Endothelial cell of umbilical vein (primary cell): ENCODE measurements around the gene PRKG1. TPM values are rescaled to one million over a fixed set of nuclear protein-coding genes. Genes with fewer than 3 reads are reported as not detected.

Experiments used
- BruUV-seq: library from RNA; stranded (reverse); fragments of 400-500 nt; replicated peaks from 2 replicates; lab custom pipeline; 2021; lab: Mats Ljungman, UMichigan
- CTCF ChIA-PET: fragments of 300-600, 350-600 bp; sonication (Branson Sonifier 250); formaldehyde crosslinking; loops from one replicate; lab custom pipeline; 2021; ENCODE audit warnings: antibody characterized with exemption, inconsistent platforms; lab: Charles Lee
- POLR2A ChIA-PET: fragments of 300-600, 350-600 bp; sonication (Branson Sonifier 250); formaldehyde crosslinking; loops from one replicate; lab custom pipeline; 2021; ENCODE audit warnings: antibody characterized with exemption, inconsistent platforms; lab: Charles Lee
- DNase-seq: peaks from one replicate; pipeline ENCODE4 v3.0.0-alpha.2; 2011; ENCODE audit warnings: low read depth, low spot score
- FAIRE-seq: peaks from 2 replicates; lab custom pipeline; 2011; peaks lifted over from hg19 to GRCh38; lab: Jason Lieb, UNC
- H2AFZ ChIP-seq: 2 replicates; pipeline ENCODE4 v1.6.0; 2012; ENCODE audit warnings: low read depth, low read length, control low read depth, inconsistent platforms
- H3K27ac ChIP-seq: 2 replicates; pipeline ENCODE4 v1.5.1; 2011; ENCODE audit warnings: low read depth, mild to moderate bottlenecking, control low read depth, low read length, moderate library complexity; ENCODE audit not compliant: insufficient read depth
- H3K27me3 ChIP-seq, 2 experiments: 2 replicates each; pipeline versions ENCODE4 v1.6.0 to v1.6.1; 2011; ENCODE audit warnings: low read length in 2 of 2, mixed read lengths in 1 of 2; ENCODE audit not compliant: control insufficient read depth in 2 of 2, insufficient read depth in 2 of 2
- H3K36me3 ChIP-seq, 2 experiments: 2 replicates in 1 of 2; 3 replicates in 1 of 2; pipeline ENCODE4 v1.5.1; 2011; ENCODE audit warnings: low read length in 2 of 2, mild to moderate bottlenecking in 1 of 2, moderate library complexity in 1 of 2; ENCODE audit not compliant: control insufficient read depth in 2 of 2, insufficient read depth in 2 of 2; ENCODE audit errors: extremely low read depth in 1 of 2
- H3K4me1 ChIP-seq: 3 replicates; pipeline ENCODE4 v1.5.1; 2011; ENCODE audit warnings: mild to moderate bottlenecking, low read length; ENCODE audit not compliant: control insufficient read depth, insufficient read depth; ENCODE audit errors: extremely low read depth
- H3K4me2 ChIP-seq: 2 replicates; pipeline ENCODE4 v1.6.1; 2011; ENCODE audit warnings: low read length, control low read depth, mixed read lengths; ENCODE audit not compliant: insufficient read depth
- H3K4me3 ChIP-seq, 3 experiments: fragments of 200-600 bp in 1 of 3; sonication (generic), shearing (Covaris generic) in 1 of 3; replicated peaks in 1 of 3; 2 replicates each; pipeline ENCODE4 v1.5.1; 2011 to 2016; ENCODE audit warnings: control low read depth in 3 of 3, low read length in 3 of 3, mild to moderate bottlenecking in 2 of 3, inconsistent platforms in 1 of 3, low read depth in 1 of 3, moderate library complexity in 1 of 3; ENCODE audit not compliant: insufficient read depth in 1 of 3
- H3K79me2 ChIP-seq: 2 replicates; pipeline ENCODE4 v1.6.0; 2012; ENCODE audit warnings: low read length, inconsistent platforms; ENCODE audit not compliant: control insufficient read depth, insufficient read depth
- H3K9ac ChIP-seq: replicated peaks from 2 replicates; pipeline ENCODE3; 2011; ENCODE audit warnings: low read length, control low read depth; ENCODE audit not compliant: insufficient read depth; ENCODE audit errors: extremely low read depth
- H3K9me1 ChIP-seq: replicated peaks from 3 replicates; pipeline ENCODE4 v1.6.0; 2011; ENCODE audit warnings: mild to moderate bottlenecking, low read length; ENCODE audit not compliant: control insufficient read depth, insufficient read depth; ENCODE audit errors: extremely low read depth
- H3K9me3 ChIP-seq: replicated peaks from 2 replicates; pipeline ENCODE4 v1.5.1; 2012; ENCODE audit warnings: low read length, inconsistent platforms; ENCODE audit not compliant: control insufficient read depth, insufficient read depth
- H4K20me1 ChIP-seq: replicated peaks from 2 replicates; pipeline ENCODE3; 2011; ENCODE audit warnings: mild to moderate bottlenecking, low read length; ENCODE audit not compliant: control insufficient read depth, insufficient read depth; ENCODE audit errors: extremely low read depth
- CTCF ChIP-seq, 2 donors: IDR thresholded peaks; 1 replicate in 1 of 2; 2 replicates in 1 of 2; pipeline ENCODE4 v1.5.1; 2011; ENCODE audit warnings: low read length in 2 of 2, mild to moderate bottlenecking in 2 of 2, moderate library complexity in 2 of 2, control low read depth in 1 of 2, inconsistent platforms in 1 of 2, low read depth in 1 of 2; ENCODE audit not compliant: insufficient read depth in 1 of 2; ENCODE audit errors: extremely low read depth in 1 of 2
- EZH2 ChIP-seq: IDR thresholded peaks from 2 replicates; pipeline ENCODE4 v1.6.1; 2012; ENCODE audit warnings: borderline replicate concordance, low read depth, mild to moderate bottlenecking, moderate library complexity, low read length, inconsistent platforms; ENCODE audit not compliant: severe bottlenecking
- FOS ChIP-seq: IDR thresholded peaks from 2 replicates; pipeline ENCODE4 v1.6.1; 2011; ENCODE audit warnings: mild to moderate bottlenecking, low read length, moderate library complexity, borderline replicate concordance; ENCODE audit not compliant: insufficient read depth
- GATA2 ChIP-seq: IDR thresholded peaks from 2 replicates; pipeline ENCODE4 v1.7.0; 2011; ENCODE audit warnings: low read depth, mild to moderate bottlenecking, moderate library complexity, mixed read lengths, low read length; ENCODE audit not compliant: insufficient read length, insufficient read depth
- JUN ChIP-seq: IDR thresholded peaks from 2 replicates; pipeline ENCODE4 v1.6.1; 2011; ENCODE audit warnings: borderline replicate concordance, low read depth; ENCODE audit not compliant: insufficient read length, insufficient read depth
- MAX ChIP-seq: IDR thresholded peaks from 2 replicates; pipeline ENCODE4 v1.6.1; 2011; ENCODE audit not compliant: insufficient read depth, insufficient read length
- MYC ChIP-seq: IDR thresholded peaks from one replicate; pipeline ENCODE4 v1.6.1; 2011; ENCODE audit warnings: mild to moderate bottlenecking, low read depth, low read length
- POLR2A ChIP-seq: IDR thresholded peaks from 2 replicates; pipeline ENCODE4 v1.6.1; 2012; ENCODE audit warnings: low read depth, mild to moderate bottlenecking, control low read depth, low read length
- POLR2AphosphoS5 ChIP-seq: IDR thresholded peaks from 2 replicates; pipeline ENCODE4 v1.6.1; 2012; ENCODE audit warnings: low read depth, mild to moderate bottlenecking, control low read depth, low read length, moderate library complexity; ENCODE audit not compliant: insufficient read depth
- dilution Hi-C: fragments of 300-500 bp; cut with MboI; formaldehyde crosslinking; loops from one replicate; pipeline ENCODE4 v1.15.0; 2019; ENCODE audit warnings: low sequenced_read_pairs; ENCODE audit not compliant: extremely low pct_ligation_motif_present
- intact Hi-C: fragments of 100-400 bp; cut with micrococcal nuclease; formaldehyde crosslinking; loops from one replicate; pipeline ENCODE4 v1.10.0; 2022
- polyA plus RNA-seq, 4 experiments: library from polyadenylated mRNA; depleted of rRNA in 3 of 4; stranded (reverse) in 3 of 4; unstranded in 1 of 4; fragments of >200 nt; gene quantifications; 2 replicates each; pipeline versions ENCODE4 v1.2.1 to v1.2.3, GENCODE V29; 2011 to 2012; ENCODE audit warnings: missing spikeins in 1 of 4
- total RNA-seq: library from RNA; stranded (reverse); gene quantifications from 2 replicates; pipeline ENCODE4 v1.2.3, GENCODE V29; 2021

Gene PRKG1
- total and polyA plus RNA-seq, 2 donors (not counting 3 experiments of a cell fraction or from before 2014, with no cell fraction given): 0.01 to 0.18 TPM

GRCh38 chr10:51257511-51258248 lies 183.4 kb downstream of the PRKG1 start:
- no TSS peak for BruUV-seq
- no peak overlapping the region for H3K4me2 ChIP-seq
- H3K4me1 ChIP-seq: no peaks in the 10 kb centered on the region
- dilution Hi-C loops (no loop called here), intact Hi-C loops (no loop called here)
- no peaks in the 10 kb centered on the region for H3K79me2 ChIP-seq
- H3K9ac ChIP-seq: no peak overlapping the region
- ChIA-PET CTCF (interaction anchor here (0.7 to 1.5 kb wide), 4 partner anchors 10 to 194 kb away, joined by 3 to 4 read pairs (median 3); no protein-coding TSS in a partner anchor), POLR2A (no interaction called here)
- peaks cover 0 to 2% of the 10 kb centered on the region in 2 experiments for H3K27me3 ChIP-seq
- TF ChIP-seq MYC: no peak
- TF ChIP-seq EZH2: no peak
- TF ChIP-seq MAX: no peak
- no peak for TF ChIP-seq JUN
- no peak for TF ChIP-seq FOS
- TF ChIP-seq CTCF (IDR thresholded peaks at IDR 0.05; ENCODE audit: extremely low read depth in 1 of 2, insufficient read depth in 1 of 2, low read depth in 1 of 2, low read length in 2 of 2): no peak
- TF ChIP-seq GATA2: no peak
- no peak for TF ChIP-seq POLR2AphosphoS5
- no peak for TF ChIP-seq POLR2A
- H3K9me1 ChIP-seq: no peaks in the 10 kb centered on the region
- no peaks in the 10 kb centered on the region for H4K20me1 ChIP-seq
- H2AFZ ChIP-seq: no peak overlapping the region
- H3K27ac ChIP-seq: no peak overlapping the region
- H3K4me3 ChIP-seq: no peak overlapping the region
- no peaks in the 10 kb centered on the region for H3K9me3 ChIP-seq
- FAIRE-seq (no peak), DNase-seq (no peak)
- no peaks in the 10 kb centered on the region for H3K36me3 ChIP-seq
